Keratinocyte (primary cell): ENCODE results near the gene SPATC1L. TPM values are rescaled to one million over a fixed set of nuclear protein-coding genes. Genes with fewer than 3 reads are reported as not detected.

ENCODE experiments used
- DNase-seq: peaks from one replicate; pipeline ENCODE4 v3.0.0-alpha.2; 2011; ENCODE audit warnings: low read depth, missing footprints, low spot score
- FAIRE-seq: peaks from 2 replicates; lab custom pipeline; 2011; peaks lifted over from hg19 to GRCh38; lab: Jason Lieb, UNC
- H2AFZ ChIP-seq: 2 replicates; pipeline ENCODE4 v1.6.0; 2012; ENCODE audit warnings: low read length, control low read depth, inconsistent platforms; ENCODE audit not compliant: control insufficient read depth
- H3K27ac ChIP-seq: 2 replicates; pipeline ENCODE4 v1.5.1; 2011; ENCODE audit warnings: low read length; ENCODE audit not compliant: control insufficient read depth, insufficient read depth
- H3K27me3 ChIP-seq: 3 replicates; pipeline ENCODE4 v1.6.0; 2011; ENCODE audit warnings: low read length; ENCODE audit not compliant: control insufficient read depth, insufficient read depth; ENCODE audit errors: extremely low read depth
- H3K36me3 ChIP-seq, 2 experiments: 2 replicates in 1 of 2; 3 replicates in 1 of 2; pipeline ENCODE4 v1.5.1; 2011; ENCODE audit warnings: low read length in 2 of 2, mild to moderate bottlenecking in 1 of 2; ENCODE audit not compliant: control insufficient read depth in 2 of 2, insufficient read depth in 2 of 2; ENCODE audit errors: extremely low read depth in 1 of 2
- H3K4me1 ChIP-seq: 3 replicates; pipeline ENCODE4 v1.5.1; 2011; ENCODE audit warnings: low read length; ENCODE audit not compliant: control insufficient read depth, insufficient read depth; ENCODE audit errors: extremely low read depth
- H3K4me2 ChIP-seq: 3 replicates; pipeline ENCODE4 v1.6.0; 2011; ENCODE audit warnings: low read depth, low read length; ENCODE audit not compliant: control insufficient read depth, insufficient read depth; ENCODE audit errors: extremely low read depth
- H3K4me3 ChIP-seq, 3 experiments: fragments of 200-600 bp in 1 of 3; sonication (generic) in 1 of 3; 2 replicates in 2 of 3; 3 replicates in 1 of 3; pipeline ENCODE4 v1.5.1; 2011 to 2016; ENCODE audit warnings: low read length in 3 of 3, mild to moderate bottlenecking in 3 of 3, control low read depth in 2 of 3, inconsistent platforms in 1 of 3, low read depth in 1 of 3, mixed read lengths in 1 of 3, mixed run types in 1 of 3, moderate library complexity in 1 of 3; ENCODE audit not compliant: control insufficient read depth in 2 of 3, insufficient read depth in 2 of 3; ENCODE audit errors: extremely low read depth in 1 of 3
- H3K79me2 ChIP-seq: 2 replicates; pipeline ENCODE4 v1.6.0; 2012; ENCODE audit warnings: low read length; ENCODE audit not compliant: control insufficient read depth, insufficient read depth
- H3K9ac ChIP-seq: 3 replicates; pipeline ENCODE4 v1.6.0; 2011; ENCODE audit warnings: low read length; ENCODE audit not compliant: control insufficient read depth, insufficient read depth; ENCODE audit errors: extremely low read depth
- H3K9me1 ChIP-seq: 3 replicates; pipeline ENCODE4 v1.6.0; 2011; ENCODE audit warnings: low read length; ENCODE audit not compliant: control insufficient read depth, insufficient read depth; ENCODE audit errors: extremely low read depth
- H3K9me3 ChIP-seq: 2 replicates; pipeline ENCODE4 v1.5.1; 2012; ENCODE audit warnings: low read depth, low read length; ENCODE audit not compliant: control insufficient read depth
- H4K20me1 ChIP-seq: 3 replicates; pipeline ENCODE4 v1.6.0; 2011; ENCODE audit warnings: low read length; ENCODE audit not compliant: control insufficient read depth, insufficient read depth; ENCODE audit errors: extremely low read depth
- CTCF ChIP-seq, 3 experiments: IDR thresholded peaks in 1 of 3; conservative IDR thresholded peaks in 1 of 3; optimal IDR thresholded peaks in 1 of 3; 2 replicates in 2 of 3; 3 replicates in 1 of 3; pipeline versions ENCODE3 to v1.5.1; 2011; ENCODE audit warnings: low read length in 3 of 3, mild to moderate bottlenecking in 3 of 3, moderate library complexity in 2 of 3, control low read depth in 1 of 3, inconsistent platforms in 1 of 3; ENCODE audit not compliant: insufficient read depth in 2 of 3; ENCODE audit errors: extremely low read depth in 1 of 3
- EZH2 ChIP-seq: IDR thresholded peaks from one replicate; pipeline ENCODE4 v1.6.1; 2012; ENCODE audit warnings: inconsistent platforms, mild to moderate bottlenecking, low read length, moderate library complexity
- dilution Hi-C: fragments of 300-500 bp; cut with MboI; formaldehyde crosslinking; loops from one replicate; pipeline ENCODE4 v1.7.0; 2020; ENCODE audit warnings: low sequenced_read_pairs; ENCODE audit not compliant: extremely low pct_ligation_motif_present
- polyA plus RNA-seq, 5 experiments: library from polyadenylated mRNA; depleted of rRNA in 3 of 5; stranded (reverse) in 3 of 5; stranded (forward) in 1 of 5; unstranded in 1 of 5; fragments of >200 nt; gene quantifications; 1 replicate in 1 of 5; 2 replicates in 3 of 5; 3 replicates in 1 of 5; pipeline versions ENCODE4 v1.2.1 to v1.2.3, GENCODE V29; 2011 to 2012; ENCODE audit warnings: missing spikeins in 2 of 5, low read depth in 1 of 5, low replicate concordance in 1 of 5

The SPATC1L gene
- polyA plus RNA-seq, 1 donor (not counting 4 experiments of a cell fraction or from before 2014, with no cell fraction given): 1.3 TPM

GRCh38 chr21:46129846-46130651 lies 54.2 kb downstream of the SPATC1L start:
- Histone ChIP-seq H4K20me1 (no peaks in the 10 kb centered on the region), H3K9me1 (no peaks in the 10 kb centered on the region), H3K4me2 (no peak overlapping the region), H3K4me1 (no peaks in the 10 kb centered on the region), H3K27ac (no peak overlapping the region), H3K9ac (no peak overlapping the region), H3K79me2 (no peaks in the 10 kb centered on the region), H3K36me3 (no peaks in the 10 kb centered on the region), H3K4me3 (no peak overlapping the region), H3K27me3 (no peaks in the 10 kb centered on the region), H3K9me3 (peaks cover 4% of the 10 kb centered on the region), H2AFZ (no peak overlapping the region)
- TF ChIP-seq EZH2 (no peak), CTCF (optimal IDR thresholded peaks at IDR 0.05 in 1 of 3, IDR thresholded peaks at IDR 0.05 in 1 of 3, conservative IDR thresholded peaks at IDR 0.05 in 1 of 3; ENCODE audit: extremely low read depth in 1 of 3, insufficient read depth in 2 of 3, low read length in 3 of 3) (no peak)
- DNase-seq (no peak), FAIRE-seq (no peak)
- dilution Hi-C loops: no loop called here

- Histone ChIP-seq H2AFZ (no peak overlapping the region), H3K27ac (no peak overlapping the region), H3K9me1 (no peaks in the 10 kb centered on the region), H3K27me3 (no peaks in the 10 kb centered on the region), H3K36me3 (no peaks in the 10 kb centered on the region), H3K4me3 (no peak overlapping the region), H3K79me2 (no peaks in the 10 kb centered on the region), H4K20me1 (no peaks in the 10 kb centered on the region), H3K9me3 (peaks cover 4% of the 10 kb centered on the region), H3K4me2 (no peak overlapping the region), H3K4me1 (no peaks in the 10 kb centered on the region), H3K9ac (no peak overlapping the region)
- dilution Hi-C loops: no loop called here
- FAIRE-seq (no peak), DNase-seq (no peak)
- TF ChIP-seq CTCF (optimal IDR thresholded peaks at IDR 0.05 in 1 of 3, IDR thresholded peaks at IDR 0.05 in 1 of 3, conservative IDR thresholded peaks at IDR 0.05 in 1 of 3; ENCODE audit: extremely low read depth in 1 of 3, insufficient read depth in 2 of 3, low read length in 3 of 3): no peak
- TF ChIP-seq EZH2: no peak
These were observed 55.2 kb downstream of the SPATC1L start for GRCh38 chr21:46128933-46129571.
